Measurements from ENCODE around the gene FRMD4A. TPM values are rescaled to one million over a fixed set of nuclear protein-coding genes. Genes with fewer than 3 reads are reported as not detected.

FRMD4A gene
- total RNA-seq, 2 experiments from 2014 or later = 3.1 to 3.7 TPM

- Mint-ChIP-seq H3K36me3 (ENCODE audit: low read depth) (no peaks in the 10 kb centered on the region), H3K4me3 (no peak overlapping the region), H3K27ac (no peak overlapping the region), H3K27me3 (peaks cover 72% of the 10 kb centered on the region), H3K9me3 (no peaks in the 10 kb centered on the region), H3K4me1 (ENCODE audit: low read depth) (no peaks in the 10 kb centered on the region)
- intact Hi-C loops (cut with DNase I, micrococcal nuclease) = no loop called here
- ATAC-seq (ENCODE audit: poor library complexity) (no peak), DNase-seq (no peak)
- Histone ChIP-seq H3K4me3 (ENCODE audit: low read length) (no peak overlapping the region), H3K9me3 (ENCODE audit: control insufficient read depth in 1 of 2, insufficient read depth in 1 of 2, low read length in 2 of 2) (peaks cover 0 to 7% of the 10 kb centered on the region in 2 experiments), H3K36me3 (ENCODE audit: insufficient read depth, low read length) (no peaks in the 10 kb centered on the region), H3K4me1 (ENCODE audit: insufficient read depth, low read length) (no peaks in the 10 kb centered on the region), H3K27ac (ENCODE audit: low read depth in 1 of 2, low read length in 2 of 2) (no peak overlapping the region), H3K27me3 (ENCODE audit: control insufficient read depth in 1 of 2, insufficient read depth in 2 of 2, low read length in 2 of 2) (peaks cover 10 to 17% of the 10 kb centered on the region in 2 experiments)
- TF ChIP-seq CTCF (IDR thresholded peaks at IDR 0.05) = no peak
- ChIA-PET CTCF (no interaction called here), POLR2A (no interaction called here)
These were observed 167.9 kb downstream of the FRMD4A start for GRCh38 chr10:14162629-14163344.

- H3K4me3 Mint-ChIP-seq = no peak overlapping the region
- ChIA-PET POLR2A (no interaction called here), CTCF (no interaction called here)
- no peaks in the 10 kb centered on the region for H3K9me3 Mint-ChIP-seq
- intact Hi-C loops (cut with DNase I, micrococcal nuclease) = no loop called here
- DNase-seq (no peak), ATAC-seq (ENCODE audit: poor library complexity) (no peak)
- H3K4me1 Mint-ChIP-seq (ENCODE audit: low read depth) = no peaks in the 10 kb centered on the region
- no peak overlapping the region for H3K27ac Mint-ChIP-seq
- no peak overlapping the region for H3K4me3 ChIP-seq (ENCODE audit: low read length)
- no peak for TF ChIP-seq CTCF (IDR thresholded peaks at IDR 0.05)
- H3K36me3 Mint-ChIP-seq (ENCODE audit: low read depth) = no peaks in the 10 kb centered on the region
- peaks cover 0 to 7% of the 10 kb centered on the region in 2 experiments for H3K9me3 ChIP-seq (ENCODE audit: control insufficient read depth in 1 of 2, insufficient read depth in 1 of 2, low read length in 2 of 2)
- H3K4me1 ChIP-seq (ENCODE audit: insufficient read depth, low read length) = no peaks in the 10 kb centered on the region
- H3K27me3 Mint-ChIP-seq = peaks cover 75% of the 10 kb centered on the region
- no peaks in the 10 kb centered on the region for H3K36me3 ChIP-seq (ENCODE audit: insufficient read depth, low read length)
- H3K27me3 ChIP-seq (ENCODE audit: control insufficient read depth in 1 of 2, insufficient read depth in 2 of 2, low read length in 2 of 2) = peaks cover 13 to 19% of the 10 kb centered on the region in 2 experiments
- H3K27ac ChIP-seq (ENCODE audit: low read depth in 1 of 2, low read length in 2 of 2) = no peak overlapping the region
These were observed 168.7 kb downstream of the FRMD4A start for GRCh38 chr10:14162061-14162460.

GRCh38 chr10:14160299-14160698 lies 170.4 kb downstream of the FRMD4A start:
- Histone ChIP-seq H3K9me3 (ENCODE audit: control insufficient read depth in 1 of 2, insufficient read depth in 1 of 2, low read length in 2 of 2) (peaks cover 5 to 7% of the 10 kb centered on the region in 2 experiments), H3K27ac (ENCODE audit: low read depth in 1 of 2, low read length in 2 of 2) (no peak overlapping the region), H3K36me3 (ENCODE audit: insufficient read depth, low read length) (no peaks in the 10 kb centered on the region), H3K4me3 (ENCODE audit: low read length) (no peak overlapping the region), H3K4me1 (ENCODE audit: insufficient read depth, low read length) (no peaks in the 10 kb centered on the region), H3K27me3 (ENCODE audit: control insufficient read depth in 1 of 2, insufficient read depth in 2 of 2, low read length in 2 of 2) (peaks cover 15 to 18% of the 10 kb centered on the region in 2 experiments)
- CTCF ChIA-PET = no interaction called here
- H3K36me3 Mint-ChIP-seq (ENCODE audit: low read depth) = no peaks in the 10 kb centered on the region
- POLR2A ChIA-PET = interaction anchor here (0.5 kb wide), 1 partner anchor 350 kb away, joined by 3 read pairs; no protein-coding TSS in a partner anchor
- intact Hi-C loops (cut with DNase I, micrococcal nuclease) = no loop called here
- H3K27me3 Mint-ChIP-seq = peaks cover 75% of the 10 kb centered on the region
- H3K4me3 Mint-ChIP-seq = no peak overlapping the region
- H3K27ac Mint-ChIP-seq = no peak overlapping the region
- ATAC-seq (ENCODE audit: poor library complexity) (no peak), DNase-seq (no peak)
- H3K9me3 Mint-ChIP-seq = peaks cover 8% of the 10 kb centered on the region
- TF ChIP-seq CTCF (IDR thresholded peaks at IDR 0.05) = no peak
- no peaks in the 10 kb centered on the region for H3K4me1 Mint-ChIP-seq (ENCODE audit: low read depth)
